DMS 273 (cell line): Measurements from ENCODE around the gene RSRC1.
"Not testable (repeated sequence)": the region's sequence is repeated elsewhere in the genome, so short reads cannot be mapped to it uniquely, and the experiment has no call there.

Source experiments
- DNase-seq: peaks from one replicate; lab custom pipeline; 2025; ENCODE audit not compliant: unreplicated experiment; lab: John Stamatoyannopoulos, UW

Gene RSRC1

DNA sequence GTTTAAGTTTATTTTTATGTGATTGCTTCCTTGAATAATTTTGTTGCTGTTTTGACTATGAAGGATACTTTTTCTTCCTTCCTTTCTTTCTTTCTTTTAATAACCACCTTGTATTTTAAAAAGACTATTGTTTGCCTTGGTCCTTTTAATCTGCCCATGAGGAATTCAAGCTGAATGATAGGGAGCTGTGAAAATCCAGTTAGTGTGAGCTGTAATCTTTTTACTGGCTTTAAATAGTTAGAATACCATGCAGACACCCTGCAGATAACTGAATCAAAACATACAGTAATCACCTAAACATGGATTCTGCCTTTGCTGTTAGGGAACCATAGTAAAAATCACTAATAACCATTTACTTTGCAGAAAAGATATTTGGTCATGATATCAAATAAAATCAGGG lies 110.7 kb downstream of the RSRC1 start:
- no peak for DNase-seq

DNA sequence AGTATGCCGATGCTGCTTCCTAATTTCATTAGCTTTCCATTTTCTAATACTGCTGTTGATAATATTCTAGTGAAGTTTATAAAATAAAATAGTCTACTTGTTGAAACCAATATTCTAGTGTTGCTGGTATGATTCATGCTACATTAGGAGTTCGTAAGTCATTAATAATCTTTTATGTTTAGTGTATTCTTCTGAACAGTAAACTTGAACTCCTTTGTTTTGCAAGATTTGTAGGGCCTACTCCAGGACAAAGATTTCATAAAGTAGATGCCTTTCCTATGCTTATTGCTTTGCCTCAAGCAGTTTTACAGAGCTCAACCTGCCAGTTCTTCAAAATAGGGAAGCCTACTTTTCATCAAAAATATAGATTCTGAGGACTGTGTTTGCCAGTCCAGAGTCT lies 111.5 kb downstream of the RSRC1 start:
- no peak for DNase-seq

DNA sequence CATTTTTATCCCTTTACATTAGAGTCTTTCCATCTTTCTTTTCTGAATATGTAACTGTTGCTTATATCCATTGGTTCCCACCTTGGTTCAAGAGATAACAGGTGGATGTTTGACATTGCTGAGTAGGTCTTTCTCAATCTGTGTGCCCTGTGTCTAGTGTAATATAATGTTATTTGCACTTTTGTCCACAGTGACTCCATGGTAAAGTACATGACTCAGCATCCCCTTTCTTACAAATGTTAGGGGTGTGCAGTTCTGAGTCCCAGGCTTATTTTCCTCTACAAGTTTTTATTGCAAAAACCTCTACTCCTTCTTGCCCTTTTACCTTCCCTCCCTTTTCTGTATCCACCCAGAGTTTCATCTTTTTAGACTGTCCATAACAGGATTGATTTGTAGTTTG lies 116.5 kb downstream of the RSRC1 start:
- no peak for DNase-seq

DNA sequence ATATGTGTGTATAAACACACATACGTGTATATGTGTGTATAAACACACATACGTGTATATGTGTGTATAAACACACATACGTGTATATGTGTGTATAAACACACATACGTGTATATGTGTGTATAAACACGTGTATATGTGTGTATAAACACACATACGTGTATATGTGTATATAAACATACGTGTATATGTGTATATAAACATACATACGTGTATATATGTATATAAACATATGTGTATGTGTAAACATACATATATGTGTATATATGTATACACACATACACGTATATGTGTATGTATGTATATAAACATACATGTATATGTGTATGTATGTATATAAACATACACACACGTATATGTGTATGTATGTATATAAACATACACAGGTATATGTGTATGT lies 119.1 kb downstream of the RSRC1 start:
- DNase-seq: not testable (repeated sequence)

DNA sequence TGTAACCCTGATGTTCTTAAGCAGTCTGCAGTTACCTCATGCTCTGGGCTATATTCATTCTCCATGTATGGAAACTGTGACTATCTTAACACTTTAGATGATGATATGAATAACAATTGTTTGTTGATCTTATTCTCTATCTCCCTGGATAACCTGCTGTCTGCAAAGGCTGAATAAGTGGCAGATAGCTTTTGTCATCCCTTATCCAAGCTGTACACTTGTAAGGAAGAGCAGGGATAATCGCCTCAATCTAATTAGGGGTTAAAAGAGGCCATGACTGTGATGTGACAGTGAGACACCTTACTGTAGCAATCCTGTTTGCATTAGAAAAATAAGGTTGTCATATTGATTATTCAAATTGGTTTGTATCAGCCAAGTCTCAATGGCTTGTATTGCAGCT lies 123.9 kb downstream of the RSRC1 start:
- DNase-seq: no peak

DNA sequence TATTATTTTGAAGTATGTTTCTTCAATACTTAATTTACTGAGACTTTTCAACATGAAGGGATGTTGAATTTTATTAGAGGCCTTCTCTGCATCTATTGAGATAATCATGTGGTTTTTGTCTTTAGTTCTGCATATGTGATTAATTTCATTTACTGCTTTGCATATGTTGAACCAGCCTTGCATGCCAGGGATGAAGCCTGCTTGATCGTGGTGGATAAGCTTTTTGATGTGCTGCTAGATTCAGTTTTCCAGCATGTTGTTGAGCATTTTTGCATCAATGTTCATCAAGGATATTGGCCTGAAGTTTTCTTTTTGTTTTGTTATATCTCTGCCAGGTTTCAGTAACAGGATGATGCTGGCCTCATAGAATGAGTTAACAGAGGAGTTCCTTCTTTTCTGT lies 134.4 kb downstream of the RSRC1 start:
- no peak for DNase-seq

DNA sequence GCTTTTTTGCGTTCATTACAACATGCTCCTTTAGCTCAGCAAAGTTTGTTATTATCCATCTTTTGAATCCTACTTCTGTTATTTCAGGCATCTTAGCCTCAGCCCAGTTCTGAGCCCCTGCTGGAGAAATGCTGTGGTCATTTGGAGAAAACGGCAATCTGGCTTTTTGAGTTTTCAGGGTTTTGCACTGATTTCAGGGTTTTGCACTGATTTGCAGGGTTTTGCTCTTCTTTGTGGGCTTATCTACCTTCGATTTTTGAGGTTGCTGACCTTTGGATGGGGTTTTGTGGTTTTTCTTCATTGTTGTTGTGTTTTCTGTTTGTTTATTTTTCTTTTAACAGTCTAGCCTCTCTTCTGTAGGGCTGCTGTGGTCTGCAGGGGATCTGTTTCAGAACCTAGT lies 137.4 kb downstream of the RSRC1 start:
- no peak for DNase-seq

DNA sequence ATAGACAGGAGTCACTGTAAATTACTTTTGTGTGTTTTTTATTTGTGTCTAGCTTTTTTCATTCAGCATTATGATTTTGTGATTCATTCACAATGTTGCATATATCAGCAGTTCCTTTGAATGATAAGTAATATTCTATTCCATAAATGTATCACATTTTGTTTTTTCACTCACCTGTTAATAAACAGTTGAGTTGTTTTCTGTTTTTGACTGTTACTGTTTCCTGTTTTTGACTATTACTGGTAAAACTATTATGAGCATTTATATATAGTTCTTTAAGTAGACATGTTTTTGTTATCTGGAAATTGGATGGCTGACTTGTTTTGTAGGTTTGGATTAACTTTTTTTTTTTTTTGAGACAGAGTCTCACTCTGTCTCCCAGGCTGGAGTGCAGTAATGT lies 138.4 kb downstream of the RSRC1 start:
- no peak for DNase-seq

DNA sequence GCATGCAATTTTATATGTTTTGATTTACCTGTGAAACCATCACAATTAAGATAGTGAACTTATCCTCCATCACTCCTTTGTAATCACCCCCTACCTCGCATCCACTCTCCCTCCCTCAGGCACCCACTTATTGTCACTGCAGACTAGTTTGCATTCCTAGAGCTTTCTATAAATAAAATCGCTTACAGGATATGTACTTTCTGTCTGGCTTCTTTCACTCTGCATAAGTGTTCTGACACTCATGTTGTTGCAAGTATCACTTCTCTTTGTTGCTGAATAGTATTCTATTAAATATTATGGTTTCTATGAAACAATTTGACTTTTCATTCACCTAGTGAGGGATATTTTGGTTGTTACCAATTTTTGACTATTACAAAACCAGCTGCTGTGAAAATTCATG lies 139.3 kb downstream of the RSRC1 start:
- no peak for DNase-seq

DNA sequence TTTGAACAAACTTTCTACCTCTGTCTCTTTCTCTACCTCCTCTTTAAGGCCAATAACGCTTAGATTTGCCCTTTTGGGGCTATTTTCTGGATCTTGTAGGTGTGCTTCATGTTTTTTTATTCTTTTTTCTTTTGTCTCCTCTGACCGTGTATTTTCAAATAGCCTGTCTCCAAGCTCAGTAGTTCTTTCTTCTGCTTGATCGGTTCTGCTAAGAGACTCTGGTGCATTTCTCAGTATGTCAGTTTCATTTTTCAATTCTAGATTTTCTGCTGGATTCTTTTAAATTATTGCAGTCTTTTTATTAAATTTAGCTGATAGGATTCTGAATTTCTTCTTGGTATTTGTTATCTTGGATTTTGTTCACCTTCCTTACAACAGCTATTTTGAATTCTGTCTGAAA lies 148.7 kb downstream of the RSRC1 start:
- no peak for DNase-seq

DNA sequence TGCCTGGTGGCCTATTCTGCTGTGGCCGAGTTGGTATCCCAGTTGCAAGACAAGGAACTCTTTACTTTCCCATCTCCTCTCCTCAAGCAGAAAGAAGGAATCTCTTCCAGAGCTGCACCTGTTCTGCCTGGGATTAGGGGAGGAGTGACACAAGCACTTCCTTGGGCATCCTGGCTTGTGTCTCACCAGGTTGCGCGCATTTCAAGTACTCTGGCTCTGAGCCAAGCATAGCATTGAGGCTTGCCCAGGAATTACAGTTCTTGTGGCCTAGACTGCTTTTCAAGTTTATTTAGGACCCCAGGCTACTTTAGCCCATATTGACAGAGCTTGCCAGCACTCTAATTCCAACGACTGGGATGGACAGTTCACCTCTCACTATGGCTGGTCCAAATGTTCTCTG lies 150.5 kb downstream of the RSRC1 start:
- DNase-seq: peak; percentile 64

DNA sequence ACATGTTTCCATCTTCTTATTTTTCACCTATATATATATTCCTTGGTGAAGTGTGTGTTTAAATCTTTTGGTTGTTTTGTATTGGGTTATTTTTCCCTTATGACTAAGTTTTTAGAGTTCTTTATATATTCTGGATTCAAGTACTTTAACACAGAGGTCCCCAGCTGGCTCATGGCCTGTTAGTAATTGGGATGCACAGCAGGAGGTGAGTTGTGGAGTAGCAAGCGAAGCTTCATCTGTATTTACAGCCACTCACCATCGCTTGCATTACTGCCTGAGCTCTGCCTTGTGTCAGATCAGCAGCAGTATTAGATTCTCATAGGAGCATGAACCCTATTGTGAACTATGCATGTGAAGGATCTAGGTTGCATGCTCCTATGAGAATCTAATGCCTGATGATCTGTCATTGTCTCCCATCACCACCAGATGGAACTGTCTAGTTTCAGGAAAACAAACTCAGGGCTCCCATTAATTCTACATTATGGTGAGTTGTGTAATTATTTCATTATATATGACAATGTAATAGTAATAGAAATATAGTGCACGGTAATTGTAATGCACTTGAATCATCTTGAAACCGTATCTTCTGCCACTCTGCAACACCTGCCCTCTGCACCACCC lies 151.6 kb downstream of the RSRC1 start:
- peak; percentile 64 for DNase-seq

DNA sequence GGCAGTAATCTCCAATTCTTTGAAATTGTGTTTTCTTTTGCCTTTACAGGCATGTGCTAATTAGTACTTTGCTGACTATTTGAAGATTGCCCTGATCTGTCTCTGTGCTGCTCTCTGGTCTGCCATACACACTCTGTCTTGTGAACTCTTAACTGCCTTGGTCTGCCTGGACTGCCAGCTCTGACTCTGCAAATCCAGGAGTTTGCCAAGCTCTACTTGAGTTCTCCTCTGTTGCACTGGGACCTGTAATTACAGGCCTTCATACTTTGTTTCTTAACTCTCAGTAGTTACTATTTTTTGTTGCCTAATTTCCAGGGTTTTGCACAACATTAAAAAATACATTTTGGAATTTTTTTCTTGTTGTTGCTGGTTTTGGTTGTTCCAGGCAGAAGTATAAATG lies 155.0 kb downstream of the RSRC1 start:
- no peak for DNase-seq

DNA sequence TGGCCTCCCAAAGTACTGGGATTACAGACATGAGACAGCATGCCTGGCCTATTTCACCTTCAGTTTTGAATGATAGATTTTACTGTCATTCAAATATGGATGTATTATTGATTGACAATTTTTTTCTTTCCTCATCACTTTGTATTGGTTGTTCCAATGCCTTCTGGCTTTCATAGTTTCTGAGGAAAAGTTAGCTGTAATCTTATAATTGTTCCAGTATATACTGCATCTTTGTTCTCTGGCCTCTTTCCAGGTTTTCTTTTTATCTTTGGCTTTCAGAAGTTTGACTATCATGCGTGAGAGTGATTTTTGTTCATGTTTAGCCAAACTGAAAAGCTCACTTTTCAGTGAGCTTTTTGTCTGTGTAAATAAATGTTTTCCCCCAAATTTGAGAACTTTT lies 157.1 kb downstream of the RSRC1 start:
- peak; percentile 23 for DNase-seq

DNA sequence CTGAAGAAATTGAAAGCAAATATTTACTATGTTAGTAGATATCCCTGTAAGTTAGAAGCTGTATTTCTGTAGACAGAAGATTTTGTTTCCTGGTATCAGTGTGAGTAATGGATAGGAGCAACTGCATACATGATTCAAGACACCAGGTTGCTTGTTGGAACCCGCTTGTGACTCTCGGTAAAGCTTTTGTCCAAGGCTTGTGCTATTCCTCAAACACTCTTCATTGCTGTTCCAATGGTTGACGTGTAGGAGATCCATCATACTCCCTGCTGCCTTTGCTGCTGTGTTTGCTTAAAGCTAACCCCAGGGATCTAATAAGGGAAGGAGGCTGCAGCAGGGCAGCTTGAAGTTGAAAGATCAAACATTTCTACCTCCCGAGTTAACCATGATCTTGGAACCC lies 160.1 kb downstream of the RSRC1 start:
- no peak for DNase-seq

DNA sequence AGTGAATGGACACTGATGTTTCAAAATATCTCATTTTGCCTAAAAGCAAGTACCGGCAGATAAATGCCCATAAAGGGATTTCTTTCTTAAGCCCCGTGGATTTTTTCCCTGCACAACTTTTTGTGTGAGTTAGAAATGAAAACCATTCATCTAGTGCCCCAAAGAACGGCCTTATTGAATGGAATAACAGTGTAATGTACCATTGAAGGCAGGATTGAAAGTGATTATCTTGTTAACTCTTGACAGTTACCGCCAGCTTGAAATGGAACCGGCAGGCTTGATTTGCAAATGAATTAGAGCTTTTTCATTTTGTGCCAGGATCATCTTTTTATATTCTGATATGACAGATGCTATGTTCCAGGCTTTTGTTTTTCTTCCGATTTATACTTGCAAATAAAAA lies 162.2 kb downstream of the RSRC1 start:
- peak; percentile 10 for DNase-seq

DNA sequence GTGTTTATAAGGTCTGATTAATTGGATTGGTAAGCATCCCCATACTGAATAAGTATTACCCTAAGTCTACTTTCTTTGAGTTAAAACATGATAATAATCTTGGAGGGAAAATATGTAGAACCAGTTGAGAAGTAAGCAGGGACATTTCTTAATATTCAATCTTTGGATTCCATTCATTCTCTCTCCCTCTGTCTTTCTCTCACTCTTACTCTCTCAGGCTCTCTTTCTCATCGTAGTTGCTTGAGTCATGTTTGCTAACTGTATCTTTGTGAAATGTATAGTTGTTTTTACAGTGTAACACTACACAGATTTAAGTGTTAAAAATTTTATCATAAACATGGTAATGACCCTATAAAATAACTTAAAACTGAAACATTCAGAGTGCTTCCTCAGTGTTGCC lies 163.8 kb downstream of the RSRC1 start:
- DNase-seq: no peak

DNA sequence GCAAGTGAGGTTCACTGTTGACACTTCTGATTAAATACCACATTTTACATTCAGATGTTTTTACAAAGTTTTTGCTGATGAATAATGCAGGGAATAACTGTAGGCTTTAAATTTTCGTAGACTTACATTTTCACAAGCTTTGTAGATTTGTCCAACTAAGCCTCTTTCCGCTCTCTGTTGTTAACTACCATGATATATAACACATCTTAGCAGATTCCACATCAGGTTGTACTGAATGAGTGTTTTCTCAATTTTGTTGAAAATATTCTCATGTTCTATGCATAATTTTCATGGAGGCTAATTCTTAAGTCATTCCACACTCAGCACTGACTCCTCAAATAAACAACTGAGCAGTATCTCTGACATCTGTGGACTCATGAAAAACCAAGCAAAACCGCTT lies 168.3 kb downstream of the RSRC1 start:
- no peak for DNase-seq

DNA sequence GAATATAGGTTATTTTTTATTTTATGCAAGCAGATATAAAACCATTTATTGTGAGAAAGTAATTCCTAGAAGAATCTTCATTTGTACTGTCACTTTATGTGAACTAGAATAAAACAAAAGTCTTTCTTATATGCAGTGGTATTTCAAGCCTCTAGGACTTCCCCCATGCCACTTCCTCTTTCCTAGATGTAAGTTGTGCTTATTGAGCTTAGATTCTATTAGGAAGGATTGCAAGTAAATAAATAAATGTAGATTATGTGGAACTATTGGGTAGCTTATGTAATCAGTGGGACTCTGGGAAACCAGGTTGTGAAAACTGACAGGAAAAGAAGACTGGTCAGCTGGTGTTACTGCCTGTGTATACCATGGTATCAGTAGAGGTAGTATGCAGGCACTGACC lies 169.7 kb downstream of the RSRC1 start:
- no peak for DNase-seq

DNA sequence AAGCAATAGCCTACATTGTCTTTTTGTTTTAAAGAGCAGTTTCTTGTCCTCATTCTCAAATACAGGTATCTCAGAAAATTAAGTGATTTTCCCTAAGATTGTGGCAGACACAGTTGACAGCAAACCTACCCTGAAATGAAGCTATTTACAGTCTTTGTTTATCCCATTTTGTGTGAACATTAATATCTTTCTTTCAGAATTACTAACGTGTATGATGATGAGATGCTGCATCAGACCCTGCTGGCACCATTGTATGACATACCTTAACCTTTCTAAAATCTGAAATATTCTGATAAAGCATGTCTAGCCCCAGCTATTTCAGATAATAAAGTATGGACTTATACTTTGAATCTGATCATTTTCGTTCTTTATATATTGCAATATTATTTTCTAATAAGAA lies 185.9 kb downstream of the RSRC1 start:
- no peak for DNase-seq

DNA sequence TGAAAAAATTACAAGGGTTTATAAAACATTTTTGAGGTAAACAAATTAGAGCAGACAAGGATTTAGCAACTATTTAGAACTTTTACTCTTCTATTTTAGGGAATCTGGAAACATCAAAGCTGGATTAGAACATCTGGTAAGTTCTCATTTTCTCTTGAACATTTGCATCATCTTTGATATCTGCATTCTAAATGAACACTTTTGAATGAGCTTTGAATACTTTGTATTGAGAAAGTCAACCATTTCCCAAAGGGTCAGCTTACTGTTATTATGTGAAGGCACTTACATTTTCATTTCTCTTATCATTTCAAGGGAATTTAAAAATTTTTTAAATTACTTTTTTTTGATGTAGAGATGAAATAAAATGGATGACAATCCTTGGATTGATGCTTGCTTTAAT lies 188.1 kb downstream of the RSRC1 start:
- DNase-seq: no peak

DNA sequence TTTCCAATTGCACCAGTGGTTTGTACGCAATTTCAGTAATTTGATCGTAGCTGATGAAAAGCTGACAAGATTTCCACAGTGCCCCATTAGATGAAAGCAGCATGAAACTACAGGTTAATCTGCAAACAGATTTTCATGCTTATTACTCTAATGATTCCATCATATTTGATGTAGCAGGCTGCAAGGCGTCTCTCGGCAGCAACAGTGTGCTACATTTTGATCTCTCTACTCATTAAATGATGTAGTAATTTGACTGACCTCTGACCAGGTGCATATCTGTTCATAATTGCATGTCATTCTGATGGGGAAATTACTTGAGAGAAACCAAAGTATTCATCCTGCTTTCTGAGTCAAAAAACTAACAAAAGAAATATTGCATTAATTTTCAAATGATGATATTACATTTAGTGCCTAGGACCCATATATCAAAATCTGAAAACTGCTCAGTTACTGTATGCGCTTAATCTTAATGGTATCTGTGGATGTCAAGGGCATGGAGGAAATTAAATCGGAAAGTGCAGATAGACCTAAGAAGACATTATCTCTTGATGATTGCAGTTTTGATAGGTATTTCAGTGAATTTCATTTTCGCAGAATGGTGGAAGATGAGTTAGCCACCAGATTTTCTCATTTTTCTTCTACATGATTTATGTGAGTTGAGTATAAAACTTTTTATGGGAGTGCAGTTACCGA lies 198.5 kb downstream of the RSRC1 start:
- DNase-seq: no peak

DNA sequence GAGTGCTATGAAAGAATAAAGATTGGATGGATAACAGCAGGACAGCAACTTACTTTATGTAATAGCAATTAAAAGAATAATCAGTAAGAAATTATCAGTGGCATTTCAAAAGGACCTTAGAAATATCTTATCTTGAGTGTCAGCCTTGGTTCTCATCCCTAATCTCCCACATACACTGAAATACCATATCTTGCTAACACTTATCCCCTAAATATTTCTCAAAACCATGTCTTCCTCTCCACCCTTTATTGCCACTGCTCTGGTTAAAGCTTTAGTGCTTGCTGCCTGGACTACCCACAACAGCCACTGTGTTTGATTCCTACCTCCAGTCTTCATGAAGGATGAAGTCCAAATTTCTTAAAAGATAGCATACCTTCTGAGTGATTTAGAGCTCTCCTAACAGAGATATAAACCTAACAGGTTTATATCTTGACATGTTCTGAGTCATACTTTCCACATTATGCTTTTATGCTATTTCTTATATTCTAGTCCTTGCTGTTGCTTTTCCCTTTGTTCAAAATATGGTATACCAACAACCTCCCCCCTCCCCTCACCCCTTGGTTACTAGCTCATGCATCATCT lies 202.8 kb downstream of the RSRC1 start:
- DNase-seq: no peak
